Measurements from ENCODE around the gene MXD1. TPM values are rescaled to one million over a fixed set of nuclear protein-coding genes. Genes with fewer than 3 reads are reported as not detected.

The MXD1 gene
- total RNA-seq, 1 experiment from 2014 or later: 3.7 TPM

- Histone ChIP-seq H3T11ph (ENCODE audit: low read length) (no peak overlapping the region), H2BK120ac (ENCODE audit: low read depth, low read length, poor library complexity, severe bottlenecking) (no peak overlapping the region), H2BK20ac (ENCODE audit: low read depth, low read length, poor library complexity, severe bottlenecking) (no peak overlapping the region), H4K91ac (ENCODE audit: insufficient read length, low read depth, low read length) (no peak overlapping the region), H3K4ac (ENCODE audit: low read depth, low read length) (no peak overlapping the region), H4K8ac (replicated peaks; ENCODE audit: insufficient read length, low read depth, low read length) (no peak overlapping the region), H2AK5ac (ENCODE audit: insufficient read length, low read length) (no peak overlapping the region), H2AFZ (ENCODE audit: low read length) (no peak overlapping the region), H2BK15ac (ENCODE audit: low read depth, low read length) (no peak overlapping the region), H3K14ac (ENCODE audit: insufficient read depth, low read length) (no peak overlapping the region; the same call in 1 of the 2 replicates), H3K4me1 (ENCODE audit: insufficient read depth, low read length) (no peaks in the 10 kb centered on the region), H3K79me1 (ENCODE audit: insufficient read depth, low read depth, low read length, poor library complexity, severe bottlenecking) (no peaks in the 10 kb centered on the region), H3K79me2 (ENCODE audit: insufficient read depth, low read length) (no peaks in the 10 kb centered on the region), H3K4me2 (ENCODE audit: insufficient read depth, insufficient read length, low read length) (no peak overlapping the region), H4K20me1 (ENCODE audit: control insufficient read depth, insufficient read depth, insufficient read length) (no peaks in the 10 kb centered on the region), H3K27me3 (ENCODE audit: insufficient read depth, low read length) (no peaks in the 10 kb centered on the region), H3K9me3 (ENCODE audit: control insufficient read depth, low read depth, low read length) (no peaks in the 10 kb centered on the region), H3K23ac (ENCODE audit: insufficient read length, low read depth, low read length) (no peak overlapping the region), H3K18ac (ENCODE audit: insufficient read length, low read depth, low read length) (no peak overlapping the region), H2BK12ac (ENCODE audit: insufficient read length, low read depth, low read length) (no peak overlapping the region), H3K9ac (ENCODE audit: extremely low read depth, insufficient read length, low read length) (no peak overlapping the region), H4K5ac (ENCODE audit: insufficient read length, low read depth, low read length) (no peak overlapping the region), H3K23me2 (ENCODE audit: insufficient read length, low read depth, low read length, poor library complexity, severe bottlenecking) (no peaks in the 10 kb centered on the region), H2BK5ac (ENCODE audit: insufficient read length, low read length) (no peak overlapping the region), H3K56ac (ENCODE audit: insufficient read length, low read depth, low read length) (no peak overlapping the region), H3K27ac (ENCODE audit: insufficient read length, low read depth, low read length) (no peak overlapping the region)
- H3K9me3 Mint-ChIP-seq: no peaks in the 10 kb centered on the region
- TF ChIP-seq, protein P1, sequence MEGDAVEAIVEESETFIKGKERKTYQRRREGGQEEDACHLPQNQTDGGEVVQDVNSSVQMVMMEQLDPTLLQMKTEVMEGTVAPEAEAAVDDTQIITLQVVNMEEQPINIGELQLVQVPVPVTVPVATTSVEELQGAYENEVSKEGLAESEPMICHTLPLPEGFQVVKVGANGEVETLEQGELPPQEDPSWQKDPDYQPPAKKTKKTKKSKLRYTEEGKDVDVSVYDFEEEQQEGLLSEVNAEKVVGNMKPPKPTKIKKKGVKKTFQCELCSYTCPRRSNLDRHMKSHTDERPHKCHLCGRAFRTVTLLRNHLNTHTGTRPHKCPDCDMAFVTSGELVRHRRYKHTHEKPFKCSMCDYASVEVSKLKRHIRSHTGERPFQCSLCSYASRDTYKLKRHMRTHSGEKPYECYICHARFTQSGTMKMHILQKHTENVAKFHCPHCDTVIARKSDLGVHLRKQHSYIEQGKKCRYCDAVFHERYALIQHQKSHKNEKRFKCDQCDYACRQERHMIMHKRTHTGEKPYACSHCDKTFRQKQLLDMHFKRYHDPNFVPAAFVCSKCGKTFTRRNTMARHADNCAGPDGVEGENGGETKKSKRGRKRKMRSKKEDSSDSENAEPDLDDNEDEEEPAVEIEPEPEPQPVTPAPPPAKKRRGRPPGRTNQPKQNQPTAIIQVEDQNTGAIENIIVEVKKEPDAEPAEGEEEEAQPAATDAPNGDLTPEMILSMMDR (conservative IDR thresholded peaks at IDR 0.05): no peak
- H3K4me1 Mint-ChIP-seq: peaks cover 7 to 12% of the 10 kb centered on the region in 2 experiments
- no CpG with 5 or more reads among the region's 8 CpGs for WGBS (ENCODE audit: extremely low coverage, insufficient read length, low lambda C conversion rate)
- H3K27ac Mint-ChIP-seq: peak overlapping the region in 1 of 3 experiments; percentile 54; a peak in 2 of 7 replicates
- no peak overlapping the region for H3K4me3 Mint-ChIP-seq
- DNase-seq: no peak
- H3K27me3 Mint-ChIP-seq (ENCODE audit: low read depth): peaks cover 1% of the 10 kb centered on the region; the same call in 1 of the 2 replicates
- no peaks in the 10 kb centered on the region for H3K36me3 Mint-ChIP-seq (ENCODE audit: insufficient read depth in 1 of 3, low read depth in 3 of 3)
Observed at GRCh38 chr2:69945441-69945840, 30.5 kb downstream of the MXD1 start.

Measured in H9 (cell line).